ENCODE results near the gene TSPAN16.

The TSPAN16 gene

DNA sequence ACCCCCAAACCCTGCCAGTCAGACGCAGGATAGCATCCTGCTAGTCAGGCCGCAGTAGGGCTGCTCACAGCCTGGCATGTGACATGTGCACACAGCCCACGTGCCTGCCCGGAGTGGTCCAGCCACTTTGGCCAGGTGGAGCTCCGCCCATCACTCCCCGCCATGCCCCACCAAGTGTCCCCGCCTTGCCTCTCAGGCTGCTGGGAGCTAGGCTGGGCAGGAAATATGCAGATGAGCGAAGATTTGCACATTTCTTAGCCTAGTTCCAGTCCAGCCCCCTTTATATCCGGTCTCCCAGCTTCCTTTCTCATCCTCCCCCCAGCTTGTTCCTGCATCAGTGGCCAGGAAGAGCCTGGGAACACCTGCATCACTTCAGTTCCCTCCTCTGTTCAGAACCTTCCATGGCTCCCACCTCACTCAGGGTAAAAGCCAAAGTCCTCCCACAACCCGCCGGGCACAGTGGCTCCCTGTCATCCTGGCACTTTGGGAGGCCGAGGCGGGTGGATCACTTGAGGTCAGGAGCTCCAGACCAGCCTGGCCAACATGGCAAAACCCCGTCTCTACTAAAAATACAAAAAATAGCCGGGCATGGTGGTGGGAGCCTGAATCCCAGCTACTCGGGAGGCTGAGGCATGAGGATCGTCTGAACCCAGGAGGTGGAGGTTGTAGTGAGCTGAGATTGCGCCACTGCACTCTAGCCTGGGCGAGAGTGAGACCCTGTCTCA, 31.3 kb upstream of the TSPAN16 start:
- H3K36me3 ChIP-seq (ENCODE audit: control insufficient read depth, low read length): no peaks in the 10 kb centered on the region
- H3K9me2 ChIP-seq (replicated peaks; ENCODE audit: control insufficient read depth, low read length): no peaks in the 10 kb centered on the region
- H3K27me3 ChIP-seq (ENCODE audit: control insufficient read depth, low read length): no peaks in the 10 kb centered on the region
- peaks cover 4% of the 10 kb centered on the region for H3K79me2 ChIP-seq (ENCODE audit: control insufficient read depth, low read length)
- TF ChIP-seq EZH2phosphoT487 (IDR thresholded peaks at IDR 0.05; ENCODE audit: borderline replicate concordance, low read length): no peak
- TF ChIP-seq, protein P1, sequence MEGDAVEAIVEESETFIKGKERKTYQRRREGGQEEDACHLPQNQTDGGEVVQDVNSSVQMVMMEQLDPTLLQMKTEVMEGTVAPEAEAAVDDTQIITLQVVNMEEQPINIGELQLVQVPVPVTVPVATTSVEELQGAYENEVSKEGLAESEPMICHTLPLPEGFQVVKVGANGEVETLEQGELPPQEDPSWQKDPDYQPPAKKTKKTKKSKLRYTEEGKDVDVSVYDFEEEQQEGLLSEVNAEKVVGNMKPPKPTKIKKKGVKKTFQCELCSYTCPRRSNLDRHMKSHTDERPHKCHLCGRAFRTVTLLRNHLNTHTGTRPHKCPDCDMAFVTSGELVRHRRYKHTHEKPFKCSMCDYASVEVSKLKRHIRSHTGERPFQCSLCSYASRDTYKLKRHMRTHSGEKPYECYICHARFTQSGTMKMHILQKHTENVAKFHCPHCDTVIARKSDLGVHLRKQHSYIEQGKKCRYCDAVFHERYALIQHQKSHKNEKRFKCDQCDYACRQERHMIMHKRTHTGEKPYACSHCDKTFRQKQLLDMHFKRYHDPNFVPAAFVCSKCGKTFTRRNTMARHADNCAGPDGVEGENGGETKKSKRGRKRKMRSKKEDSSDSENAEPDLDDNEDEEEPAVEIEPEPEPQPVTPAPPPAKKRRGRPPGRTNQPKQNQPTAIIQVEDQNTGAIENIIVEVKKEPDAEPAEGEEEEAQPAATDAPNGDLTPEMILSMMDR (IDR thresholded peaks at IDR 0.05; ENCODE audit: low read depth, low read length, poor library complexity, severe bottlenecking): no peak
- no peaks in the 10 kb centered on the region for H3K9me3 ChIP-seq (ENCODE audit: control insufficient read depth, insufficient read depth, low read length)
- peaks cover 8% of the 10 kb centered on the region; the same call in 1 of the 2 replicates for H3F3A ChIP-seq (ENCODE audit: control insufficient read depth, insufficient read depth)
- peak overlapping the region; percentile 62 for H3K4me3 ChIP-seq (ENCODE audit: low read length)
- H3K27ac ChIP-seq (ENCODE audit: low read depth, low read length): peak overlapping the region; percentile 35; the same call in 1 of the 2 replicates
- H4K20me1 ChIP-seq (ENCODE audit: control insufficient read depth, insufficient read depth, low read depth, low read length): no peaks in the 10 kb centered on the region
- peaks cover 52% of the 10 kb centered on the region for H3K4me1 ChIP-seq (ENCODE audit: control insufficient read depth, low read length)
- peak overlapping the region; percentile 92 for H3K4me2 ChIP-seq (ENCODE audit: low read length)

DNA sequence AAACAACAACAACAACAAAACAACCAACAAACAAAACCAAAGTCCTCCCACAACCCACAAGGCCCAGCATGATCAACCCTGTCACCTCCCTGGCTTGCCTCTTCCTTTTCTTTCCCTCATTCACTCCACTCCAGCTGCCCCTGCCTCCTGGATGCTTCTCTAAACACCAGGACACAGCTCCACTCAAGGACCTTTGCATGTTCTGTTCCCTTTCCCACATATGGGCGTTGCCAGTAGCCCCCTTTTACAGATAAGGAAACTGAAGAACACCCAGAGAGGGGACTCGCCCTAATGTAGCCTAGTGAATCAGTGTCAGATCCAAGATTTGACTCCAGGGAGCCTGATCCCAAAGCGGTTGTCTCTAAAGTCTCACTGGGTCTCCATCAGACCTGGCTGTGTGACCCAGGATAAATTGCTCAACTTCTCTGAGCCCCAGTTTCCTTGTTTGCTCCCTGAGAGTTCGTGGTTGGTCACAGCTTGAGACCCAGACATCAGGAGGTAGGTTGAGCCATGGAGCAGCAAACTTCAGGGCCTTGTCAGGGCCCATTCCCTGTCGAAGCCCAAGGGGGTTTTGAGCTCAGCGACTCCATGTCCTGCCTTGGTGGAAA, 30.7 kb upstream of the TSPAN16 start:
- H3K9me2 ChIP-seq (replicated peaks; ENCODE audit: control insufficient read depth, low read length): no peaks in the 10 kb centered on the region
- peaks cover 53% of the 10 kb centered on the region for H3K4me1 ChIP-seq (ENCODE audit: control insufficient read depth, low read length)
- H4K20me1 ChIP-seq (ENCODE audit: control insufficient read depth, insufficient read depth, low read depth, low read length): no peaks in the 10 kb centered on the region
- TF ChIP-seq, protein P1 (IDR thresholded peaks at IDR 0.05; ENCODE audit: low read depth, low read length, poor library complexity, severe bottlenecking): no peak
- TF ChIP-seq EZH2phosphoT487 (IDR thresholded peaks at IDR 0.05; ENCODE audit: borderline replicate concordance, low read length): no peak
- no peak overlapping the region for H3K4me3 ChIP-seq (ENCODE audit: low read length)
- H3K79me2 ChIP-seq (ENCODE audit: control insufficient read depth, low read length): peaks cover 4% of the 10 kb centered on the region
- no peaks in the 10 kb centered on the region for H3K9me3 ChIP-seq (ENCODE audit: control insufficient read depth, insufficient read depth, low read length)
- H3K36me3 ChIP-seq (ENCODE audit: control insufficient read depth, low read length): no peaks in the 10 kb centered on the region
- H3F3A ChIP-seq (ENCODE audit: control insufficient read depth, insufficient read depth): peaks cover 8% of the 10 kb centered on the region; the same call in 1 of the 2 replicates
- no peak overlapping the region; the same call in 1 of the 2 replicates for H3K27ac ChIP-seq (ENCODE audit: low read depth, low read length)
- no peaks in the 10 kb centered on the region for H3K27me3 ChIP-seq (ENCODE audit: control insufficient read depth, low read length)
- H3K4me2 ChIP-seq (ENCODE audit: low read length): peak overlapping the region; percentile 92; the same call in 1 of the 2 replicates

DNA sequence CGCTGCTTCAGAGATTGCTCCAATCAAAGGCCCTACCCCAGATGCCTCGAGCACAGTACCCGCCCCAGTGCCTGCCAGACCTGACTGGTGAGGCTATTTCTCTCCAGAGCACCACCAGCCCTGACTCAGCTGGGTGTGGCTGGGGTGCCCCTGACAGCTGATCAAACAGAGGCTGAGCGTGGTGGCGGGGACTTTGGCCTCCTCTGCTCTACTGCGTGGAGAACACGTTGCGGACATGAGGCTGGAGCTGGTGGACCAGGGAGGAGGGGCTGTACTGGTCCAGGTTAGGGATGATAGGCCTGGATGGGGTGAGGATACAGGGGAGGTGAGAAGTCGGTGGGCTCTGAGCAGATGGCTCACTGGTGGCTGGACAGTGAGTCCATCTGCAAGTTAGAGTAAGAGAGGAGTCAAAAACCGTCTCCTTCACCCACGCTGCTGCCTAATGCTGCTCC, 30.1 kb upstream of the TSPAN16 start:
- Histone ChIP-seq H3K4me2 (ENCODE audit: low read length) (no peak overlapping the region), H3K4me1 (ENCODE audit: control insufficient read depth, low read length) (peaks cover 53% of the 10 kb centered on the region), H3K9me3 (ENCODE audit: control insufficient read depth, insufficient read depth, low read length) (no peaks in the 10 kb centered on the region), H3K79me2 (ENCODE audit: control insufficient read depth, low read length) (peaks cover 4% of the 10 kb centered on the region), H4K20me1 (ENCODE audit: control insufficient read depth, insufficient read depth, low read depth, low read length) (no peaks in the 10 kb centered on the region), H3F3A (ENCODE audit: control insufficient read depth, insufficient read depth) (peaks cover 7% of the 10 kb centered on the region; the same call in 1 of the 2 replicates), H3K27ac (ENCODE audit: low read depth, low read length) (no peak overlapping the region), H3K36me3 (ENCODE audit: control insufficient read depth, low read length) (no peaks in the 10 kb centered on the region), H3K9me2 (replicated peaks; ENCODE audit: control insufficient read depth, low read length) (no peaks in the 10 kb centered on the region), H3K4me3 (ENCODE audit: low read length) (no peak overlapping the region), H3K27me3 (ENCODE audit: control insufficient read depth, low read length) (no peaks in the 10 kb centered on the region)
- no peak for TF ChIP-seq EZH2phosphoT487 (IDR thresholded peaks at IDR 0.05; ENCODE audit: borderline replicate concordance, low read length)
- TF ChIP-seq, protein P1 (IDR thresholded peaks at IDR 0.05; ENCODE audit: low read depth, low read length, poor library complexity, severe bottlenecking): no peak
